Urothelium cell line (cell line): ENCODE measurements around the gene COL19A1.
A peak's percentile ranks its signal among the peaks of the same experiment; 100 is the strongest.

Experiments used
- DNase-seq: peaks from one replicate; pipeline ENCODE4 v3.0.0; 2011; ENCODE audit warnings: low spot score, mixed read lengths
- FAIRE-seq: peaks from 2 replicates; lab custom pipeline; 2011; peaks lifted over from hg19 to GRCh38; lab: Jason Lieb, UNC

Gene COL19A1

DNA sequence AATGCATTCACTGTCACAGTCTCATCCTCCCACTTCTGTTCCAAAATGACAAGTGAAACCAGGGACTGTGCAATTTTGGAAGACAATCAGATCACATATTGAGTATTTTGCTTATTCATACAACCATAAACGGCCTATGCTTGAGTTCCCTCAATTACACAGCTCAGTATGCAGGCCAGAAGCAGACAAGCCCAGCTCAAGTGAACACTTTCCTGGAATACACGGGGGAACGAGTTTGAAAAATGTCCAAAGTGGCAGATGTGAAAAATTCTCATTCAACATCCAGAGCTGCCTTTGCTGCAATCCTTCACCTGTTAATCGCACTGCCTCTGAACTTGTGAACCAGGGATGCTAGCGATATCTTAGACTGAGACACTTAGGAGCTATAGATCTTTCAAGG, 246.4 kb downstream of the COL19A1 start:
- DNase-seq (no peak), FAIRE-seq (no peak)

GRCh38 chr6:70113171-70113570, 246.8 kb downstream of the COL19A1 start:
- FAIRE-seq, result no peak
- no peak for DNase-seq

- FAIRE-seq, result no peak
- no peak for DNase-seq
Observed at GRCh38 chr6:70118670-70119069, 252.3 kb downstream of the COL19A1 start.

DNA sequence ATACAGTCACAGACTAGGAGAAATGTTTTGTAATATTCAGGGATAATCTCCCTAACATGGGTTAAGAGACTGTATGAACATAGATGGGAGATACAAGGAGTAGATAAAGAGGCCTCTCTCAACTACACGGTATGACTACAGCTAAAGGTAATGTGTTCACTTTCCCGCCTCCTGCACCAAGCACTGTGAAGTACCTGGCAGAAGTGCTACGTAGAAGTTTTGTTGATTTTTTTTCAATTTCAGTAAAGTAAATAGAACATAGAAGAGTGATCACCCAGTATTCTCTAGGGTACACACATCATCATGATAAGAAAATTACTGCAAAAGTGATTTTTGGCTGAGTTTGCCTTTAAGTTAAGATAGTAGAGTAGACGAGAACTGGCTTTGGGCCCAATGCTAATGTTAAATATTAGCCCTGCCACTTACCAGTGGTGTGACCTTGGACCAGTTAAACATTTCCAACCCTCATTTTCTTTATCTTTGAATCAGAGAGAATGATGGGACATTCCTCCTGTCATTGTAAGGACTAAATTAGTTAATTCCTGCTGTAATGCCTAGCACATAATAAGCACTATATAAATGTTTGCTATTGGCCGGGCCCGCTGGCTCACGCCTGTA, 253.0 kb downstream of the COL19A1 start:
- DNase-seq, result no peak
- FAIRE-seq, result no peak

- no peak for FAIRE-seq
Observed at GRCh38 chr6:70124443-70124842, 258.1 kb downstream of the COL19A1 start.

DNA sequence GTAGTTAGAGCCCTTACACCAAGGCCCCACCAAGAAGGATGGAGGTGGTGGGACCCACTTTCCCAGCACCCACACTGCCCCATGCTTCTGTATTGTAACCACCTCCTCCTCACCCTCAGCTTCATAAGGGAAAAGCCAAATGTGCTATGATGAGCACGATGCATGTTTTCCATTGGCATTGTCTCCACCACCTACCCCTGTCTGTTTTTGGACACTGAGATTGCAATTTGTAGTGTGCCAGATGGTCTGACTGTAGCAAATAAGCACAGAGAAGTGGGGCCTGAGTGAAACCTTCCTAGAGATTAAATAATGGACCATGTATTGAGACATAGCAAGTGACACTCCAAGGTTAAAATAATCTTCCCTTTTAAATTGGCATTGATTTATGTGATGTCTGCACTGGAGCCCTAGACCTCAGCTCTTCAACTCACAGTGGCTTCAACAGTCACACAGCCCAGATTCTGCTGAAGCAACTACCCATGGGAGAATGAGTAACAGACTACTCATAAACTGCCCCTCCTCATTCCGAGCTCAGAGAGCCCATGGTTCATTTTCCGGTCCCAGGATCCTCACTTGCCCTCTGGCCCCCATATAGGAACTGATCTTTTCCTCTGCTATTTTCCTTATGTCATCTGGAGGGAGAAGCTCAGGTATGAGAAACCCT, 258.7 kb downstream of the COL19A1 start:
- peak; percentile 20 for DNase-seq
- no peak for FAIRE-seq

More at GRCh38 chr6:70124443-70124842, 258.1 kb downstream of the COL19A1 start:
- DNase-seq, result no peak

DNA sequence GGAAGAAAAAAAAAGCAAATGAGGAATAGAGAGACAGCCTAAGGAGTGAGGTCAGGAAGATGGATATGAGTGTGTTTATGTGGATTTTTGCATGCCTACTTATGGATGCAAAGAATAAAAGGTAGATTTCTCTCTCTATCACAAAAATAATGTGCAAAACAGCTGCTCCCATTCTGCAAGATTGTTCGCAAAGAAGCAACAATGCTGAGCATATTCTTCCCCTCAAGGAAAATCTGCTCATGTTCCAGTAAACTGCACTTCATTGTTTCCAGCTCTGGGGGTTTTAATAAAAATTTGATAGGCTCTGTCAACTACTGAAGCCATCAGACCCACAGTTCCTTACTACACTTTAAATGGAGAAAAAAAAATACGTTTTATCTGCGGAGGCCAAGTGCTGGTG, 259.2 kb downstream of the COL19A1 start:
- FAIRE-seq, result no peak
- no peak for DNase-seq

DNA sequence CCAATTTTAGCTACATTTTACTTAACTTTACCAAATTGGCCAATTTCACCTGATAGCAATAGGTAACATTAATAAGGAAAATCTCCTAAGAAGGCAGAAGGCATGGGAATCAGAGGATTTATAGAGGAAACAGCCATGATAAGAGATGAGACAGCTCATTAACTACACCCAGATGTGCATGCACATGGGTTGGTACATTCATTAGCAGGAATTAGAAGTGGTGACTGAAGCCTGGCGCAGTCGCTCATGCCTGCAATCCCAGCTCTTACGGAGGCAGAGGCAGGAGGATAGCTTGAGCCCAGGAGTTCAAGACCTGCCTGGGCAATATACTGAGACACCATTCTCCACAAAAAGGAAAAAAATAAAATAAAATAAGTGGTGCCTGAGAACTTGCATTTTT, 263.0 kb downstream of the COL19A1 start:
- FAIRE-seq, result no peak

GRCh38 chr6:70130865-70131264, 264.5 kb downstream of the COL19A1 start:
- FAIRE-seq, result no peak
- DNase-seq, result no peak

More for the DNA sequence above, 263.0 kb downstream of the COL19A1 start:
- no peak for DNase-seq

DNA sequence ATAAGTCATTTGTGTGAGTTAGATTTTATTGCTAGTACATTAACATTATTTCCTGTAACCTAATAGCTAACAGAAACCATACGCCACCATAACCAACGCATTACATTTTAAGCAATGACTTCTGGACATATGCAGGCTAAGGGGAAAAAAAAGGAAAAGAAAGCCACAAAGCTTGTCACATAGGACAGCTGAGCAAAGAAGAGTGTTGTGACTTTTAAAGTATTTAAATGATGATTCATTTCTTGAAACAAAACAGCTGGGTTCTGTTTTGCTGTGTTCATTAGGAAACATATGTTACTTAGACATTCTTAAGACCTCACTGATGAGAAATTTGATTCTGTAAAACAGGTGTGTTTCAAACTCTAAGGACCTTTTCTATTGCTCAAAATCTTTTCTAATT, 265.2 kb downstream of the COL19A1 start:
- DNase-seq, result no peak

DNA sequence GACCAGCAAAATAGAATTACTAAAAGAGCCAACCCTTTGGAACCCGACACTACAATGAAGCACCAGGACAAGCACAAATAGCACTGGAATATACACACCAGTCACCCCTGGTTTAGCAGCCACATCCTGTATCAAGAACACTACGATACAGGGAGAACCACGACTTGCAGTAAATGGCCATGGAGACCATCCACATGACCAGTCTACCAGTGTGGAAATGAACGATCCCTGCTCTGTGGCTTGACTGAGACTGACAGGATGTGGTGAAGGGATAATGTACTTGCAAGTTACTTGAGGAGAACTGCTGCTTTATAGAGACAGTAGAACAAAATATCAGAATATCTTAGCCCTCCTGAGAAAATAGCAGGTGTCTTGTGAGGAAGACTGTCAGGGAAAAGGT, 266.9 kb downstream of the COL19A1 start:
- DNase-seq (no peak), FAIRE-seq (no peak)

More for the DNA sequence above, 265.2 kb downstream of the COL19A1 start:
- no peak for FAIRE-seq

GRCh38 chr6:70134542-70134941, 268.2 kb downstream of the COL19A1 start:
- no peak for FAIRE-seq
- DNase-seq, result no peak

GRCh38 chr6:70135219-70136160, 269.1 kb downstream of the COL19A1 start:
- no peak for FAIRE-seq
- DNase-seq, result no peak

DNA sequence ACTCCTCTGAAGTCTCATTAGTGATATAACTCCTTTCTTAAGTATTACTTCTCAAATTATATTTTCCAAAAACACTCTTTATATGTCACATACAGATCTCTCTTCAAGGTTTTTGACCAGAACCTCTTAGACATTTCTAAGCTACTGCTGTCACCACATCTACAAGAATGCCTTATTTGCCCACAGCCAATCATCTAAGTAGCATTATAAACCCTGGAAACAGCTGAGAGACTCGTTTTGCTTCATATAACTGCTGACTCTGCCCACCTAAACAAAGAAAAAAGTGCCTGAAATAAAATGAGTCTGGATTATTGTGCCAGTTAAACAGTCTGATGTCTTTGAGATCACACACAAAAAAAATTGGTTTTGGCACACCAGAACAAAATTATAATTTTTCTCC, 270.6 kb downstream of the COL19A1 start:
- no peak for DNase-seq
- FAIRE-seq, result no peak

DNA sequence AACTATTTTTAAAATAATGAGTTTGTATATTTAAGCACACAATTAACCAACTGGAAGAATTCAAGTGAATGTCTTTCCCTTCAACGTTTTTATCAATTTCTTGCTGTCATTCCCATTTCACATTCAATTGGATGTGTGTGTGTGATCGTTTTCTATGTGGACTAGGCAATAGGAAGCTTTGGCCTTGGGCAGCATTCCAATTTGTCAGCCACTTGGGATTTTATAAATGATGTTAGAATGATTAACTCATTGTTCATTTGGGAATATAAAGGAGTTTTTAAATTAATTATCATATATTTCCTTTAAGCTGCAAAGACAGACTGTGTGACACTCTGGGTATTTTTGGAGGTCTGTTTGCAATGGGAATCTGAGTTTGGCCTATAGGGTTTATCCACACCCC, 274.1 kb downstream of the COL19A1 start:
- FAIRE-seq, result no peak

GRCh38 chr6:70142034-70142433, 275.7 kb downstream of the COL19A1 start:
- DNase-seq, result no peak
- no peak for FAIRE-seq

More for the DNA sequence above, 274.1 kb downstream of the COL19A1 start:
- DNase-seq, result no peak

DNA sequence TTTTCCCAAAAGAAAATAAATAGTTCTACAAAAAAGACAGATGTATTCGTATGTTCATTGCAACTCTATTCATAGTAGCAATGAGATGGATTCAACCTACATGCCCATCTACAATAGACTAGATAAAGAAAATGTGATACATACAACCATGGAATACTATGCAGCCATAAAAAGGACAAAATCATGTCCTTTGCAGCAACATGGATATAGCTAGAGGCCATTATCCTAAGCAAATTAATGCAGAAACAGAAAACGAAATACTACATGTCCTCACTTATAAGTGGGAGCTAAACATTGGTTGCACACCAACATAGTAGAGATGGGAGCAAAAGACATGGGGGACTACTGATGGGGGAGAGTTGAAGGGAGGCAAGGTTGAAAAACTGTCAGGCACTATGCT, 278.8 kb downstream of the COL19A1 start:
- no peak for DNase-seq
- FAIRE-seq, result no peak

DNA sequence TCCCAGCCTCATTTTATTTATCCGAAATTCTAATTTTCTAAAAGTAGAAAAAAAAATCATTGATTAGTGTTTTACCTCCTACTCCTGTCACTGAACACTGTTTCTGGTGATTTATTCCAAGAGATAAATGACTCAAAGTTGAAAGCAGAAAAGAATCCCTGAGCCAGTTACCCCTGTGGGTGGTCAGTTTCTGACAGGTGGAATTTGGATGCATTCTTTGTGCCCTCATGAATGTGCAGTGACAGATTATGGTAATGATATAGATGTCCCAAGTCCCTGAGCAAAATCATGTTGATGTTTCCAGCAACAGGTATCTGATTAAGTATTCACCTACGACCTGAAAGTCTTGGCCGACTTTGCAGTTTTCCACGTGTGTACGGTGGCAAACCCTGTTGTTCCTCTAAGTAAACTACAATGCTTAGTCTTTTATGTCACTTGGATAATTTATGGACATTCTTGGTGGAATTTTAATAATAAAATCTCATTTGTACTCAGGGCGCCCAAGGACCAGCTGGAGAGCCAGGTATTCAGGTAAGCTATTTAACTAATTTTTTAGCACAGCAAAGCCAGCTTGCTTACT, 282.9 kb downstream of the COL19A1 start:
- FAIRE-seq (no peak), DNase-seq (no peak)

DNA sequence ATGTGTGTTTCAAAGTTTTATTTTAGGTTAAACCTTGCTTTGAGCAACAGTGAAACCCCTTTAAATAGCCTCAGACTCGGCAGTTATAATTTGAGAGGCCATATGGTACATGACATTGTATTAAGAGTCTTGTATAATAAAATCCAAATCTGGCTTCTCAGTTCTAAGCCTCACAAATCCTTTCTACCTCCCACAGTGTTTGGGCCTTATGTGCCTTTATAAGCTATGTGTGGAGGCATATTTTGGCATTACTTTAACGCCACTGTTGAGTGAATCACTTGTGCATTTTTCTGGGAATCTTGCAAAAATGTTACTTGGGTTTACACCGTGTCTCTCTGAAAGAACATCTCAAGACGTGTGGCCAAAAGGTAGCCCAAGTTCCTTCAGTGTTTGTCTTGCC, 284.2 kb downstream of the COL19A1 start:
- no peak for DNase-seq

DNA sequence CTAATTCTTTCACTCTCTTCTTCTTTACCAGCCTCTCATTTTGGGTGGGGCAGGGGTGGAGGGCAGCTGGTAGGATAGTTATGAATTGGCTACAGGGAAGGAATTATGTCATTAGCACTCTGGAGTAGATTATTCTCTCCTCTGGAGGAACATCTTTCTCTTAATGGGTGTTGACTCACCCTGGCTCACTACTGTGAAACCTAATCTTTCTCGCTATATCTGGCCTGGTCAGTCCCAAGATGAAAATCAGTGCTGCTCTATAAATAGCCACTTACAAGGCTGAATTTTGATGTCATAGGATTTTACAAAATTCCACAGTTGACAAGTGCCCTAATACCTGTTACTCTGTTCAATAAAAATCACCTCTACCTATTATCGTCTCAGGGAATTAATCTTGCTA, 285.3 kb downstream of the COL19A1 start:
- no peak for DNase-seq
- no peak for FAIRE-seq

More for the DNA sequence above, 284.2 kb downstream of the COL19A1 start:
- FAIRE-seq, result no peak

DNA sequence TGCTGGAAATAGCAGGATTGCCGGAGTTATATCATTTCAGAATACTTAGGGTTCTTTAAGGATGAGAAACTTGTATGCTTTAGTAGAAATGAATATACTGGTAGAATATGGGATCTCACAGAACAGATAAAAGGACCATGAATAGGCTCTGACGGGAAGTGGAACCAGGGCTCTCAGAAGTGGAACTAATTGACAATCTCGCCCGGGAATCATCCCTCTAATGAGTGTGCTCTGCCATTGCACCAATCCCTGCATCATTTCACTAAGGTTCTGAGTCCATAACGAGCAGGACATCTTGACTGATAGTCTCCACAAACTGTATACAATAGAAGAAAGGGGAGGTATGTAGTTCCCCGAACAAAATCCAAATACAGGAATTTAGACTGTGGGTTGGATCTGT, 286.4 kb downstream of the COL19A1 start:
- no peak for DNase-seq
- FAIRE-seq, result no peak
